KMS-11 (cell line): ENCODE measurements around the gene AP2M1.

Source experiments
- H2AFZ ChIP-seq: fragments of 200-600 bp; sonication (generic); 2 replicates; pipeline ENCODE4 v1.6.1; 2016; ENCODE audit warnings: antibody characterized with exemption, mixed run types, low read depth
- H3K27ac ChIP-seq: fragments of 200-600 bp; sonication (generic); 2 replicates; pipeline ENCODE4 v1.6.1; 2016; ENCODE audit warnings: mild to moderate bottlenecking, mixed run types
- H3K27me3 ChIP-seq: fragments of 200-600 bp; sonication (generic); 2 replicates; pipeline ENCODE4 v1.6.1; 2017; ENCODE audit warnings: mild to moderate bottlenecking, low read depth, mixed run types, moderate library complexity; ENCODE audit not compliant: insufficient read depth
- H3K36me3 ChIP-seq: fragments of 200-600 bp; sonication (generic); 2 replicates; pipeline ENCODE4 v1.6.1; 2017; ENCODE audit warnings: mild to moderate bottlenecking, mixed run types; ENCODE audit not compliant: insufficient read depth
- H3K4me1 ChIP-seq: fragments of 200-600 bp; sonication (generic); 2 replicates; pipeline ENCODE4 v1.6.1; 2016; ENCODE audit warnings: mild to moderate bottlenecking, low read depth, mixed run types; ENCODE audit not compliant: poor library complexity, severe bottlenecking
- H3K4me2 ChIP-seq: fragments of 200-600 bp; sonication (generic); 2 replicates; pipeline ENCODE4 v1.7.0; 2016; ENCODE audit warnings: mild to moderate bottlenecking, mixed run types
- H3K4me3 ChIP-seq: fragments of 200-600 bp; sonication (generic); IDR thresholded peaks from 2 replicates; pipeline ENCODE4 v1.6.1; 2017; ENCODE audit warnings: low read depth, low read length, mixed read lengths; ENCODE audit not compliant: insufficient read depth
- H3K79me2 ChIP-seq: fragments of 200-600 bp; sonication (generic); 2 replicates; pipeline ENCODE4 v1.6.1; 2016; ENCODE audit warnings: low read depth, mixed run types; ENCODE audit not compliant: insufficient read depth
- H3K9ac ChIP-seq: fragments of 200-600 bp; sonication (generic); 2 replicates; pipeline ENCODE4 v1.6.1; 2016; ENCODE audit warnings: mild to moderate bottlenecking, mixed run types
- H4K20me1 ChIP-seq: fragments of 200-600 bp; sonication (generic); 2 replicates; pipeline ENCODE4 v1.6.1; 2016; ENCODE audit warnings: mild to moderate bottlenecking, mixed run types; ENCODE audit not compliant: insufficient read depth
- CTCF ChIP-seq: fragments of 200-600 bp; sonication (generic); conservative IDR thresholded peaks from 2 replicates; pipeline ENCODE4 v1.6.1; 2017; ENCODE audit warnings: low read depth, mild to moderate bottlenecking, antibody characterized with exemption, low read length, moderate library complexity, mixed read lengths

Gene AP2M1

GRCh38 chr3:184175506-184175905 lies 851 bp downstream of the AP2M1 start:
- H4K20me1 ChIP-seq, result no peaks in the 10 kb centered on the region
- no peak overlapping the region for H3K27ac ChIP-seq
- H2AFZ ChIP-seq, result peak overlapping the region; percentile 93; the same call in 1 of the 2 replicates
- no peak for TF ChIP-seq CTCF
- peaks cover 3% of the 10 kb centered on the region; the same call in 1 of the 2 replicates for H3K36me3 ChIP-seq
- peak overlapping the region; percentile 87 for H3K4me3 ChIP-seq
- H3K79me2 ChIP-seq, result peaks cover 18% of the 10 kb centered on the region
- peaks cover 17% of the 10 kb centered on the region for H3K4me1 ChIP-seq
- H3K27me3 ChIP-seq, result no peaks in the 10 kb centered on the region
- peak overlapping the region; percentile 80; the same call in 1 of the 2 replicates for H3K9ac ChIP-seq
- peak overlapping the region; percentile 98 for H3K4me2 ChIP-seq

- Histone ChIP-seq H3K4me3 (peak overlapping the region; percentile 65), H3K27ac (no peak overlapping the region), H3K36me3 (peaks cover 3% of the 10 kb centered on the region; the same call in 1 of the 2 replicates), H3K79me2 (peaks cover 18% of the 10 kb centered on the region), H3K4me2 (peak overlapping the region; percentile 98), H3K27me3 (no peaks in the 10 kb centered on the region), H3K9ac (no peak overlapping the region; the same call in 1 of the 2 replicates), H3K4me1 (peaks cover 17% of the 10 kb centered on the region), H4K20me1 (no peaks in the 10 kb centered on the region), H2AFZ (no peak overlapping the region)
- no peak for TF ChIP-seq CTCF
These were observed 1.3 kb downstream of the AP2M1 start for GRCh38 chr3:184175981-184176376.

GRCh38 chr3:184176377-184177330 lies 2.0 kb downstream of the AP2M1 start:
- TF ChIP-seq CTCF, result no peak
- no peak overlapping the region for H2AFZ ChIP-seq
- H3K4me3 ChIP-seq, result no peak overlapping the region
- no peak overlapping the region for H3K27ac ChIP-seq
- H4K20me1 ChIP-seq, result no peaks in the 10 kb centered on the region
- peaks cover 3% of the 10 kb centered on the region; the same call in 1 of the 2 replicates for H3K36me3 ChIP-seq
- H3K9ac ChIP-seq, result no peak overlapping the region
- H3K4me1 ChIP-seq, result peaks cover 17% of the 10 kb centered on the region
- H3K27me3 ChIP-seq, result no peaks in the 10 kb centered on the region
- peaks cover 18% of the 10 kb centered on the region for H3K79me2 ChIP-seq
- peak overlapping the region; percentile 98; the same call in 1 of the 2 replicates for H3K4me2 ChIP-seq

- H3K79me2 ChIP-seq, result peaks cover 18% of the 10 kb centered on the region
- H4K20me1 ChIP-seq, result no peaks in the 10 kb centered on the region
- no peak overlapping the region for H2AFZ ChIP-seq
- no peak overlapping the region; the same call in 1 of the 2 replicates for H3K4me2 ChIP-seq
- no peak for TF ChIP-seq CTCF
- no peak overlapping the region for H3K27ac ChIP-seq
- peaks cover 17% of the 10 kb centered on the region for H3K4me1 ChIP-seq
- H3K9ac ChIP-seq, result no peak overlapping the region
- H3K36me3 ChIP-seq, result peaks cover 9% of the 10 kb centered on the region; the same call in 1 of the 2 replicates
- H3K27me3 ChIP-seq, result no peaks in the 10 kb centered on the region
- no peak overlapping the region for H3K4me3 ChIP-seq
These were observed 2.7 kb downstream of the AP2M1 start for GRCh38 chr3:184177331-184177731.
